ENCODE results near the gene NPAS3.

NPAS3 gene

GRCh38 chr14:33680873-33681272, 742.2 kb downstream of the NPAS3 start:
- DNase-seq (ENCODE audit: low read depth): no peak

GRCh38 chr14:33682760-33683159, 744.1 kb downstream of the NPAS3 start:
- DNase-seq (ENCODE audit: low read depth): no peak

- no peak for DNase-seq (ENCODE audit: low read depth)
Observed at GRCh38 chr14:33685026-33685425, 746.3 kb downstream of the NPAS3 start.

GRCh38 chr14:33685698-33686097, 747.0 kb downstream of the NPAS3 start:
- no peak for DNase-seq (ENCODE audit: low read depth)

- DNase-seq (ENCODE audit: low read depth): no peak
Observed at GRCh38 chr14:33686218-33686617, 747.5 kb downstream of the NPAS3 start.

- DNase-seq (ENCODE audit: low read depth): no peak
Observed at GRCh38 chr14:33686856-33687255, 748.2 kb downstream of the NPAS3 start.

- no peak for DNase-seq (ENCODE audit: low read depth)
Observed at GRCh38 chr14:33689680-33690079, 751.0 kb downstream of the NPAS3 start.

GRCh38 chr14:33691907-33692306, 753.2 kb downstream of the NPAS3 start:
- no peak for DNase-seq (ENCODE audit: low read depth)

- no peak for DNase-seq (ENCODE audit: low read depth)
Observed at GRCh38 chr14:33692762-33693161, 754.1 kb downstream of the NPAS3 start.

GRCh38 chr14:33693237-33693636, 754.6 kb downstream of the NPAS3 start:
- no peak for DNase-seq (ENCODE audit: low read depth)

- DNase-seq (ENCODE audit: low read depth): no peak
Observed at GRCh38 chr14:33696165-33696564, 757.5 kb downstream of the NPAS3 start.

- DNase-seq (ENCODE audit: low read depth): no peak
Observed at GRCh38 chr14:33699300-33699983, 760.8 kb downstream of the NPAS3 start.

- no peak for DNase-seq (ENCODE audit: low read depth)
Observed at GRCh38 chr14:33700052-33700451, 761.4 kb downstream of the NPAS3 start.

GRCh38 chr14:33702293-33702692, 763.6 kb downstream of the NPAS3 start:
- no peak for DNase-seq (ENCODE audit: low read depth)

- DNase-seq (ENCODE audit: low read depth): no peak
Observed at GRCh38 chr14:33704481-33704880, 765.8 kb downstream of the NPAS3 start.

GRCh38 chr14:33705490-33705889, 766.8 kb downstream of the NPAS3 start:
- no peak for DNase-seq (ENCODE audit: low read depth)

- no peak for DNase-seq (ENCODE audit: low read depth)
Observed at GRCh38 chr14:33707716-33708115, 769.0 kb downstream of the NPAS3 start.

- DNase-seq (ENCODE audit: low read depth): no peak
Observed at GRCh38 chr14:33709283-33709682, 770.6 kb downstream of the NPAS3 start.

- no peak for DNase-seq (ENCODE audit: low read depth)
Observed at GRCh38 chr14:33709711-33710110, 771.0 kb downstream of the NPAS3 start.

GRCh38 chr14:33710273-33710672, 771.6 kb downstream of the NPAS3 start:
- DNase-seq (ENCODE audit: low read depth): no peak

GRCh38 chr14:33711194-33711593, 772.5 kb downstream of the NPAS3 start:
- DNase-seq (ENCODE audit: low read depth): no peak

GRCh38 chr14:33711811-33712216, 773.1 kb downstream of the NPAS3 start:
- DNase-seq (ENCODE audit: low read depth): no peak

- no peak for DNase-seq (ENCODE audit: low read depth)
Observed at GRCh38 chr14:33714527-33715226, 776.0 kb downstream of the NPAS3 start.

GRCh38 chr14:33715227-33715528, 776.5 kb downstream of the NPAS3 start:
- DNase-seq (ENCODE audit: low read depth): no peak

Data from stimulated activated CD8-positive, alpha-beta memory T cell treated with anti-CD3 and anti-CD28 coated beads, Interleukin-7, amount 100 ng/mL, for 24 hours (primary cell).